Astrocyte (in vitro differentiated cells and primary cell): Measurements from ENCODE around the gene DCLK1.

Experiments used
- EZH2 ChIP-seq: IDR thresholded peaks from 2 replicates; pipeline ENCODE4 v1.6.1; 2012; ENCODE audit warnings: mild to moderate bottlenecking, low read length, inconsistent platforms; ENCODE audit not compliant: insufficient read depth
- TF ChIP-seq, protein P1 (sequence below): IDR thresholded peaks from 2 replicates; pipeline ENCODE4 v1.5.1; 2011; ENCODE audit warnings: low read depth, mild to moderate bottlenecking, inconsistent platforms, low read length, moderate library complexity; ENCODE audit not compliant: insufficient read depth

- TF ChIP-seq, protein P1, sequence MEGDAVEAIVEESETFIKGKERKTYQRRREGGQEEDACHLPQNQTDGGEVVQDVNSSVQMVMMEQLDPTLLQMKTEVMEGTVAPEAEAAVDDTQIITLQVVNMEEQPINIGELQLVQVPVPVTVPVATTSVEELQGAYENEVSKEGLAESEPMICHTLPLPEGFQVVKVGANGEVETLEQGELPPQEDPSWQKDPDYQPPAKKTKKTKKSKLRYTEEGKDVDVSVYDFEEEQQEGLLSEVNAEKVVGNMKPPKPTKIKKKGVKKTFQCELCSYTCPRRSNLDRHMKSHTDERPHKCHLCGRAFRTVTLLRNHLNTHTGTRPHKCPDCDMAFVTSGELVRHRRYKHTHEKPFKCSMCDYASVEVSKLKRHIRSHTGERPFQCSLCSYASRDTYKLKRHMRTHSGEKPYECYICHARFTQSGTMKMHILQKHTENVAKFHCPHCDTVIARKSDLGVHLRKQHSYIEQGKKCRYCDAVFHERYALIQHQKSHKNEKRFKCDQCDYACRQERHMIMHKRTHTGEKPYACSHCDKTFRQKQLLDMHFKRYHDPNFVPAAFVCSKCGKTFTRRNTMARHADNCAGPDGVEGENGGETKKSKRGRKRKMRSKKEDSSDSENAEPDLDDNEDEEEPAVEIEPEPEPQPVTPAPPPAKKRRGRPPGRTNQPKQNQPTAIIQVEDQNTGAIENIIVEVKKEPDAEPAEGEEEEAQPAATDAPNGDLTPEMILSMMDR = no peak
- TF ChIP-seq EZH2 = no peak
Observed at GRCh38 chr13:36051082-36051481, 80.1 kb downstream of the DCLK1 start.
